ENCODE measurements around the gene KCNJ9. TPM values are rescaled to one million over a fixed set of nuclear protein-coding genes. Genes with fewer than 3 reads are reported as not detected.

KCNJ9 gene
- total RNA-seq, 1 experiment from 2014 or later: 0.09 TPM

- H3K4me1 Mint-ChIP-seq: peaks cover 0 to 3% of the 10 kb centered on the region in 2 experiments; a peak in 1 of 4 replicates
- Histone ChIP-seq H2AFZ (ENCODE audit: low read length) (no peak overlapping the region), H2AK5ac (ENCODE audit: insufficient read length, low read length) (no peak overlapping the region), H3K23ac (ENCODE audit: insufficient read length, low read depth, low read length) (no peak overlapping the region), H2BK15ac (ENCODE audit: low read depth, low read length) (no peak overlapping the region), H4K20me1 (ENCODE audit: control insufficient read depth, insufficient read depth, insufficient read length) (no peaks in the 10 kb centered on the region), H4K8ac (replicated peaks; ENCODE audit: insufficient read length, low read depth, low read length) (no peak overlapping the region), H2BK20ac (ENCODE audit: low read depth, low read length, poor library complexity, severe bottlenecking) (no peak overlapping the region), H2BK12ac (ENCODE audit: insufficient read length, low read depth, low read length) (no peak overlapping the region), H3K4me2 (ENCODE audit: insufficient read depth, insufficient read length, low read length) (no peak overlapping the region), H3K18ac (ENCODE audit: insufficient read length, low read depth, low read length) (no peak overlapping the region), H3K56ac (ENCODE audit: insufficient read length, low read depth, low read length) (no peak overlapping the region), H3K27me3 (ENCODE audit: insufficient read depth, low read length) (peaks cover 7% of the 10 kb centered on the region; the same call in 1 of the 2 replicates), H3K27ac (ENCODE audit: insufficient read length, low read depth, low read length) (no peak overlapping the region), H2BK120ac (ENCODE audit: low read depth, low read length, poor library complexity, severe bottlenecking) (no peak overlapping the region), H3K4ac (ENCODE audit: low read depth, low read length) (no peak overlapping the region), H3K9ac (ENCODE audit: extremely low read depth, insufficient read length, low read length) (no peak overlapping the region), H4K91ac (ENCODE audit: insufficient read length, low read depth, low read length) (no peak overlapping the region), H3T11ph (ENCODE audit: low read length) (no peak overlapping the region), H3K4me1 (ENCODE audit: insufficient read depth, low read length) (0 out of 2 replicates have a peak, but pooled peaks cover 2% of the 10 kb centered on the region), H2BK5ac (ENCODE audit: insufficient read length, low read length) (no peak overlapping the region), H3K14ac (ENCODE audit: insufficient read depth, low read length) (no peak overlapping the region), H3K79me1 (ENCODE audit: insufficient read depth, low read depth, low read length, poor library complexity, severe bottlenecking) (no peaks in the 10 kb centered on the region), H4K5ac (ENCODE audit: insufficient read length, low read depth, low read length) (no peak overlapping the region), H3K79me2 (ENCODE audit: insufficient read depth, low read length) (no peaks in the 10 kb centered on the region), H3K23me2 (ENCODE audit: insufficient read length, low read depth, low read length, poor library complexity, severe bottlenecking) (no peaks in the 10 kb centered on the region), H3K9me3 (ENCODE audit: control insufficient read depth, low read depth, low read length) (no peaks in the 10 kb centered on the region)
- H3K4me3 Mint-ChIP-seq: no peak overlapping the region
- H3K27me3 Mint-ChIP-seq (ENCODE audit: low read depth): peaks cover 85% of the 10 kb centered on the region
- TF ChIP-seq CTCF (conservative IDR thresholded peaks at IDR 0.05): no peak
- DNase-seq: no peak
- H3K27ac Mint-ChIP-seq: no peak overlapping the region
- H3K9me3 Mint-ChIP-seq: no peaks in the 10 kb centered on the region
- no CpG with 5 or more reads among the region's 3 CpGs for WGBS (ENCODE audit: extremely low coverage, insufficient read length, low lambda C conversion rate)
- no peaks in the 10 kb centered on the region for H3K36me3 Mint-ChIP-seq (ENCODE audit: insufficient read depth in 1 of 3, low read depth in 3 of 3)
Measured at GRCh38 chr1:160076295-160076694, 5.0 kb upstream of the KCNJ9 start.
